GM18507 (cell line): ENCODE data around the gene UMOD.

Experiments
- DNase-seq: peaks from one replicate; pipeline ENCODE4 v3.0.0; 2011; ENCODE audit warnings: low read depth; ENCODE audit not compliant: insufficient read length; ENCODE audit errors: extremely low spot score
- FAIRE-seq: peaks from 2 replicates; lab custom pipeline; 2011; peaks lifted over from hg19 to GRCh38; lab: Jason Lieb, UNC

UMOD gene

GRCh38 chr16:20308266-20308665 lies 44.2 kb downstream of the UMOD start:
- no peak for FAIRE-seq

GRCh38 chr16:20307791-20308190 lies 44.7 kb downstream of the UMOD start:
- no peak for DNase-seq
- no peak for FAIRE-seq

More at GRCh38 chr16:20308266-20308665, 44.2 kb downstream of the UMOD start:
- no peak for DNase-seq

GRCh38 chr16:20307240-20307671 lies 45.3 kb downstream of the UMOD start:
- FAIRE-seq (no peak), DNase-seq (no peak)

GRCh38 chr16:20306401-20306800 lies 46.1 kb downstream of the UMOD start:
- DNase-seq: no peak
- FAIRE-seq: no peak

- no peak for DNase-seq
- FAIRE-seq: no peak
Measured at GRCh38 chr16:20303012-20303411, 49.5 kb downstream of the UMOD start.

GRCh38 chr16:20302389-20302788 lies 50.1 kb downstream of the UMOD start:
- no peak for FAIRE-seq
- DNase-seq: no peak

- FAIRE-seq (no peak), DNase-seq (no peak)
Measured at GRCh38 chr16:20301840-20302239, 50.7 kb downstream of the UMOD start.

- DNase-seq (peak; percentile 30), FAIRE-seq (peak; percentile 83)
Measured at GRCh38 chr16:20300312-20301097, 52.0 kb downstream of the UMOD start.

GRCh38 chr16:20298452-20298851 lies 54.1 kb downstream of the UMOD start:
- FAIRE-seq: no peak
- DNase-seq: no peak

- FAIRE-seq (no peak), DNase-seq (no peak)
Measured at GRCh38 chr16:20291208-20292206, 61.0 kb downstream of the UMOD start.

- DNase-seq (no peak), FAIRE-seq (no peak)
Measured at GRCh38 chr16:20289571-20289970, 62.9 kb downstream of the UMOD start.

- FAIRE-seq (no peak), DNase-seq (no peak)
Measured at GRCh38 chr16:20285993-20286499, 66.5 kb downstream of the UMOD start.
